ENCODE data around the gene RPL36AL.
"Not testable (repeated sequence)": the region's sequence is repeated elsewhere in the genome, so short reads cannot be mapped to it uniquely, and the experiment has no call there.

RPL36AL gene

DNA sequence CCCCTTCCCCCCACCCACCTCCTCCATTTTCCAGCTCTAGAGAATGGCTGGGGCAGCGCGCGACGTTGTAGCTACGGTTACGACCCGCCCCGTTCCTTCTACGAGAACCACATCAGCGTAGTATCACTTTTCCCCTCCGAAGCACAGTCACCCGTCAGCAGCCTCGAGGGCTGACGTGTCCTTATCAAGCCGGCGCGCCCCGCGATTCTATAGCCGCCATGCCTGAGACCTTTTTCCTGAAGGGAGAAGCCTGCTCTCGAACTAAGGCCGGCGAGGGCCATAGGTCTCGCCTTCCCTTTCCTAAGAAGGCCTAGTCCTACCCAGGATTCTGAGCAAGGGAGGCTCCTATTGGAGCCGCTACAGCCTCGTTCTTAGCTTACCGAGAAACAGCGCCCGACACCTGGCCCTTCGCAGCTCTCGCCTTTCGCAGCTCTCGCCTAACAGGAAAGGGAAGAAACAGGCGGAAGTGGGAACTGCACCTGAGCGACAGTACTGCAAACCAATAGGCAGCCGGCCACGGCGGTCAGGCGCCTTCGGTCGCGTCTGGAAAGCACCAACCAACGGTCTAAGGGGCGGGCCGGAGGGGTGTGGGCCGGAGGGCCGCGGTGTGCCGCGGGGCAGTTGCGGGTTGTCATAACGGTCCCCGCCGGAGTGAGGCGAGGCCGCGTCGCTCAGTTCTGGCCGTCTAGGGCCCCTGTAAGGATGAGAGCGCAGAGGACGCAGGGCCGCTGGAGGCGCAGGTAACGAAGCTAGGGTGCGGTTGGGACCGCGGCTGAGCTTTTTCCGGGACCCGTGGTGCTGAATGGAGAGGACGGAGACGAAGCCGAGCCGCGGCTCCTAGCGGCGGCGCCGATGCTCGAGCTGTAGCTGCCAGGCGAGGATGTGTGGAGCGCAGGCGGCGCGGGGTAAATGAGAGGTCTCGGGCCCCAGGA, at the start of gene RPL36AL, which contains the start of gene MGAT2:
Gene RPL36AL (minus strand): TSS at position 445 of the 932 bp plus-strand sequence. CDS start 1,522 bp downstream, outside the sequence.
Gene MGAT2 (plus strand): TSS at position 618 of the 932 bp plus-strand sequence. CDS start 470 bp downstream, outside the sequence.
- H3K4me3 Mint-ChIP-seq, result peak within 1 kb of the TSS; percentile 93 to 96
- no peaks in the 10 kb centered on the region for H3K27me3 Mint-ChIP-seq
- H3K27ac Mint-ChIP-seq, result peak within 1 kb of the TSS; percentile 99
- H3K4me1 Mint-ChIP-seq, result peaks cover 48% of the 10 kb centered on the region
- H3K9me3 Mint-ChIP-seq, result no peaks in the 10 kb centered on the region
- peak; percentile 95 to 97 for DNase-seq
- peak; percentile 91 for ATAC-seq

DNA sequence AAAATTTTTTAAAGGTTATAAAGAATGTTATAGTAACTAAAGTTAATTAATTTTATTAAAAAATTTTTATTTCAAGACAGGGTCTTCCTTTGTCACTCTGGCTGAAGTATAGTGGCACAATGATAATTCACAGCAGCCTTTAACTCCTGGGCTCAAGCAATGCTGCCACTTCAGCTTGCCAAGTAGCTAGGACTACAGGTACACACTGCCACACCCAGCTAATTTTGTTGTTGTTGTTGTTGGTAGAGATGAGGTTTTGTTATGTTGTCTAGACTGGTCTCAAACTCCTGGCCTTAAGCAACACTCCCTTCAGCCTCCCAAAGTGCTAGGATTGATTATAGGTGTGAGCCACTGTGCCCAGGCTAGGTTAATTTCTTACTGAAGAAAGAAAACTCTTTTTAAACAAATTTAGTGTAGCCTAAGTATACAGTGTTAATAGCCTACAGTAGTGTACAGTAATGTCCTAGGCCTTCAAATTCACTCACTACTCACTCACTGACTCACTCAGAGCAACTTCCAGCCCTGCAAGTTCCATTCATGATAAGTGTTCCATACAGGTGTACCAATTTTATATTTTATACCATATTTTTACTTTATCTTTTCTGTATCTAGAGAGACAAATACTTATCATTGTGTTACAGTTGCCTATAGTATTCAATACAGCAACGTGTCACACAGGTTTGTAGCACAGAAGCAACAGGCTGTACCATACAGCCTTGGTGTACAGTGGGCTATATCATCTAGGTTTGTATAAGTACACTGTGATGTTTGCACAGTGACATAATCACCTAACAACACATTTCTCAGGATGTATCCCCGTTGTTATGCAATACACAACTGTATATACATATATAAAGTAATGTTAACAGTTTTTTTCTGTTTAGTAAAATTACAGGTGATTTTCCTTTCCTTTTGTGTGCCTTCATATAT, 39.4 kb upstream of the RPL36AL start:
- no peak for ATAC-seq
- Mint-ChIP-seq H3K9me3 (no peaks in the 10 kb centered on the region), H3K27ac (no peak overlapping the region), H3K4me3 (no peak overlapping the region), H3K4me1 (no peaks in the 10 kb centered on the region), H3K27me3 (no peaks in the 10 kb centered on the region)
- no peak for DNase-seq

DNA sequence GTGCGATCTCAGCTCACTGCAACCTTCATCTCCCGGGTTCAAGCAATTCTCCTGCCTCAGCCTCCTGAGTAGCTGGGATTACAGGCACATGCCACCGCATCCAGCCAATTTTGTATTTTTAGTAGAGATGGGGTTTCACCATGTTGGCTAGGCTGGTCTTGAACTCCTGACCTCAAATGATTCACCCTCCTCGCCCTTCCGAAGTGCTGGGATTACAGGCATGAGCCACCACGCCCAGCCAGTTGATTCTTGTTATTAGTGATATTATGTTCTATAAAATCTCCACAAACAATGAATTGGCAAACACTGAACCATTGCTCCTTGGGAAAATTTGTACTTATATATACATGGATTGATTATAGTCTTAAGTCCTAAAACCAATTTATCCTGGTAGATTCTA, 37.1 kb upstream of the RPL36AL start:
- peak overlapping the region in 1 of 2 donors; percentile 54 for H3K27ac Mint-ChIP-seq
- not testable (repeated sequence) for DNase-seq, ATAC-seq, H3K4me3 Mint-ChIP-seq, H3K27me3 Mint-ChIP-seq, H3K9me3 Mint-ChIP-seq, H3K4me1 Mint-ChIP-seq

DNA sequence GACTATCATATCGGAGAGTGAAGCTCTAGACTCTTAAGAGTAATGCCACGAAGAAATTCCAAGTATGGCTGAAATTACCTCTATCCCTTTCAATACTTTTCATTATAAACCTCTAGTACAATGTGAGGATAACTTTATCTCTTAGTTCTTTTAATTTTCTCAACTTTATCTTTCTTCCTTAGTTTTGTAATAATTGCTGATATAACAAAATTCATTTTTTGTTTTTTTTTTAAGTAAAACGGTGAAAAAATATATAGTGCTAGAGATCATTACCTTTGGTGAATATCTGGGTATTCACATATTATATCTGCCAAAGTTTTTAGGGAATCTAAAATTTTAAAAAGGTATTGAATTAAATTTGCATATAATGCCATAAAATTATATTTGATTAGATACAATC, 34.1 kb upstream of the RPL36AL start:
- Mint-ChIP-seq H3K9me3 (no peaks in the 10 kb centered on the region), H3K27me3 (no peaks in the 10 kb centered on the region), H3K4me3 (no peak overlapping the region), H3K4me1 (no peaks in the 10 kb centered on the region), H3K27ac (no peak overlapping the region)
- no peak for ATAC-seq
- no peak for DNase-seq

- Mint-ChIP-seq H3K9me3 (no peaks in the 10 kb centered on the region), H3K27ac (no peak overlapping the region), H3K27me3 (no peaks in the 10 kb centered on the region), H3K4me3 (no peak overlapping the region), H3K4me1 (no peaks in the 10 kb centered on the region)
- ATAC-seq, result no peak
- no peak for DNase-seq
Observed at GRCh38 chr14:49653508-49653907, 33.1 kb upstream of the RPL36AL start.

DNA sequence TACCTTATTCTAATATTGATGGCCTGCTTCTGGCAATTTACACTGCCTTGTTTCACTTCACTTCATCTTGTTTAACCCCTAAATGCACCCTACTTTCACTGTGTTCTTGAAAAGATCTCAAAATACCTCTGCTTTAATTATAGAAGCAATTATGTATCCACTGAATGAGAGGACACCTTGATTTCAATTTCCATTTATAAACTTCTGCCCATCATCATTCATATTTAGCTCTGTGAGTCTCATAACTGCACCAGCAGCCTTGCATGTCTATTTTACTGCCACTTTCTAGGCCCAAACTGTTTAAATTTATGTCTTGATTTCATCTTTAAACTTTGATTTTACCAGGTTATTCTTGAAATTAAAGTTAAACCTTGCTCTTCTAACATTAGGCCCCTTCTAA, 21.7 kb upstream of the RPL36AL start:
- peaks cover 38% of the 10 kb centered on the region for H3K4me1 Mint-ChIP-seq
- DNase-seq (no peak), ATAC-seq (no peak)
- no peak overlapping the region for H3K4me3 Mint-ChIP-seq
- H3K27me3 Mint-ChIP-seq, result no peaks in the 10 kb centered on the region
- no peaks in the 10 kb centered on the region for H3K9me3 Mint-ChIP-seq
- no peak overlapping the region for H3K27ac Mint-ChIP-seq

DNA sequence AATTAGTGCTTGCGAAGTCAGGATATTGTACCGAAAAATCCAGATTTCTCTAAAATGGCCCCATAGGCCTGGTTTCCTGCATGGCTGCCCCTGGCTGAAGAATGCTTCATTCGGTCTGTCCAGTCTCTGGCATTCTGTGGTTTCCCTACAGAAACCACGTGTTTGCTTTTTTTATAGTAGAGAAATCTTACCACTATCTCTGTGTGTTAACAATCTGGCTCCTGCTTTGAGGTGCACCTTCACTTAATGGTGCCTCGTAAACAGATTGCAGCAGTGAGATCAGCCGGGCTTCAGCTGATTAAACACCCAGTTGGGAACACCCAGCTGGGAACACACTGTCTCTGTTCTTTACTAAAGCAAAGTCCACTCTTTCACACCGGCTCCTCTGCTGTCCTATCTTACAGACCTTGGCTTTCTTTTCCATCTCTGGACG, 21.3 kb upstream of the RPL36AL start:
- Mint-ChIP-seq H3K4me1 (peaks cover 43% of the 10 kb centered on the region), H3K4me3 (no peak overlapping the region), H3K27me3 (no peaks in the 10 kb centered on the region), H3K9me3 (no peaks in the 10 kb centered on the region), H3K27ac (no peak overlapping the region)
- ATAC-seq (no peak), DNase-seq (no peak)

DNA sequence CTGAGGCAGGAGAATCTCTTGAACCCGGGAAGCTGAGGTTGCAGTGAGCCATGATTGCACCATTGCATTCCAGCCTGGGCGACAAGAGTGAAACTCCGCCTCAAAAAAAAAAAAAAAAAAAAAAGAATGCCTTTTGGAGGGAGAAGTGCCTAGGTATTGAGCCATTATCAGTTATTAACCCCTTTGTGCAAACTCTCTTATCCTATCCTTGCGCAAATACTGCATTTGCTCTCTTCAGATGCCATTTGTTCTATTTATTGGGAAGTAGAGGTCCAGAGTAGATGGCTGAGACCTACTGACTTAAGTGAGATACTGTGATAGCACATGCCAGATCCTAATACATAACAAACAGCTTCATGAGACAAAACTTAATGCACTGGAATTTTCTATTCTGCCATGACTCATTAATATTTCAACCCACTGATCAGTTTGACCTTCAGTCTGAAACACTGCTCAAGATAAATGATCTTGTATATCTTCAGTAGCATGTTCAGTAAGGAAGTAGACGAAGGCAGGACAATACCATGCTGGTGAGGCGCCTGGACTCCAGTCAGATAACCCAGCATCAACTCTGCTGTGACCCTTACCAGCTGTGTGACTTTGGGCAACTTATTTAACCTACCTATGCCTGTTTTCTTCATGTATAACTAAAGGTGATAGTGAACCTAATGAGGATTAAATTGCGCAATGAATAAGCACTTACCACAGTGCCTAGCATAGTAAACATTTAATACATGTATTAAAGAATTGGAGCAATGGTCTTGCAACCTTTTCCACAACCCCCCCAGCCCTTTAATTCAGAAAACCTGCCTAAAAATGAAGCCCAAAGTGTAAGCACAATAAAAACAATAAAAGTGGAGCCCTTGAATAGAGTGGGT, 20.4 kb upstream of the RPL36AL start:
- Mint-ChIP-seq H3K4me1 (peaks cover 52% of the 10 kb centered on the region), H3K4me3 (no peak overlapping the region), H3K27ac (no peak overlapping the region), H3K27me3 (no peaks in the 10 kb centered on the region), H3K9me3 (no peaks in the 10 kb centered on the region)
- no peak for DNase-seq
- no peak for ATAC-seq

DNA sequence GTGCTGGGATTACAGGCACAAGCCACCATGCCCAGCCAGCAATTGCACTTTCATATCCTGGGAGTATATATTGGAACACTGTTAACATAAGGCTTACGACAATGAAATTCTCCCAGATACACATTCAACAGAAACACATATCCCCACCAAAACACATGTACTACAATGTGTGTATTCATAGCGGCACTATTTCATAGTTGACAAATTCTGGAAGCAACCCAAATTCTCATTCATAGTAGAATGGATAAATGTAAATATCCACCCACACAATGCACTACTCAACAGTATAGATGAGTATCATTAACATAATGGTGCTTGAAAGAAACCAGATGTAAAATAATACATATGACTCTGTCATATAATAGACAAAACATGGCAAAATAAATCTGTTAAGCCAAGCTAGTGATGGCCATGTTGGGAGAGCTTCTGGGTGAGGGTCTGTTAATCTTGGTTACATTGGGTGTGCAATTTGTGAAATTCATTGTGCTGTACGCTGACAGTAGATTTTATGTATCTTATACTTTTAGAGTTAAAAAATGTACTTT, 17.2 kb upstream of the RPL36AL start:
- Mint-ChIP-seq H3K27ac (no peak overlapping the region), H3K9me3 (no peaks in the 10 kb centered on the region), H3K4me3 (no peak overlapping the region), H3K27me3 (no peaks in the 10 kb centered on the region), H3K4me1 (peaks cover 61% of the 10 kb centered on the region)
- DNase-seq (no peak), ATAC-seq (no peak)

DNA sequence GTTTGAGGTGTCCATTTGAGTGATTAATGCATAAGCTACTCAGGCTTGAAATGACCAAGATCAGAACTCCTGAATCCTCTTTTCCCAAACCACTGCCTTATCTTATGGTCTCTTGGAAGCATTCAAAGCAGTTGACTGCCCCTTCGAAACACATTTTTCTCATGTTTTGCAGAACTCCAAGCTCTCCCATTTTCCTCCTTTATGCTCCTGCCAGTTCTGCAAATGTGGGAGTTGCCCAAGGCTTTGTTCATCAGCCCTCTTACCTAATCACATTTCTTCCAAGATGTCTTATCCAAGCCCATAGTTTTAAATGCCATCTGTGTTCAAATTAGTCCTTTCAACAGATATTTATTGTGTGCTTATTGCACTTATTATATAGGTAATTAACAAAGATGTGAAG, 16.4 kb upstream of the RPL36AL start:
- H3K4me3 Mint-ChIP-seq, result peak overlapping the region; percentile 64 to 95
- no peaks in the 10 kb centered on the region for H3K9me3 Mint-ChIP-seq
- ATAC-seq (no peak), DNase-seq (no peak)
- H3K27ac Mint-ChIP-seq, result no peak overlapping the region
- H3K4me1 Mint-ChIP-seq, result peaks cover 59% of the 10 kb centered on the region
- H3K27me3 Mint-ChIP-seq, result no peaks in the 10 kb centered on the region

DNA sequence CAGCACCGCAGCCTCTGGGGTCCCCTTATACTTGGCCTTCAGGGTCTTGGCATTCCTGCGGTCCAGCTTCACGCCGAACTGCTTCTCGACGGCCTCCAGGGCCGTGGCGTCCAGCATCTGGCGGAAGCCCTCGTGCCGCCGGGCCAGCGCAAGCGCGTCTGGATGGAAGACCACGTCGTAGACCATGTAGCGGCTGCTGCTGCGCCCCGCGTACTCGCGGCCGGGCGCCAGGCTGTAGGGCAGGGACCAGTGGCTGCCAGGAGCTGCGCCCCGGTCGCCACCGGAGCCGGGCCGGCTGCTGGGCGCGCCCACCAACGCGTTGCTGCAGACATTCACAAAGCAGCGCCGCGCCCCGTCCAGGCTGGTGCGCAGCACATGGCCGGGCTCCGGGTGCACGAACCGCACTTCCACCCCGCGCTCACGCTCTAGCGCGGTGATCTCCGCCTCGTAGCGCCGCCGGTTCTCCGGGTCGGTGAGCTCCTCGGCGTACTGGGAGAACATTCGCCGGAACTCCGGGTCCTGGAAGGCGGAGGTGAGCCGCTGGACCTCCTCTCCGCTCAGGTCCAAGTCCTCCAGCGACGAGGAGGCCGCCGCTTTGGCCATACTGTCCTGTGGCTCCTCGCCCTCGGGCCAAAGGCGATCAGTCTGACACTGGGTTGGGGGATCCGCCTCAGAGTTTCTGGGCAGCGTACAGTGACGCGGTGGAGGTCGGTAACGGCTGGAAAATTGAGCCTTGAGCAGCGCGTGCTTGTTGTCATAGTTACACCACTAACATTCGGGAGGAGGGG, 14.3 kb upstream of the RPL36AL start, which contains the start of gene DNAAF2:
Gene DNAAF2 (minus strand): TSS at position 698 of the 788 bp plus-strand sequence. CDS start 95 bp downstream, at position 603.
- peak within 1 kb of the TSS; percentile 98 to 99 for H3K27ac Mint-ChIP-seq
- no peaks in the 10 kb centered on the region for H3K27me3 Mint-ChIP-seq
- DNase-seq (peak; percentile 46 to 70), ATAC-seq (peak; percentile 69)
- H3K4me3 Mint-ChIP-seq, result peak within 1 kb of the TSS; percentile 95 to 100
- H3K4me1 Mint-ChIP-seq, result peaks cover 59% of the 10 kb centered on the region
- H3K9me3 Mint-ChIP-seq, result no peaks in the 10 kb centered on the region

DNA sequence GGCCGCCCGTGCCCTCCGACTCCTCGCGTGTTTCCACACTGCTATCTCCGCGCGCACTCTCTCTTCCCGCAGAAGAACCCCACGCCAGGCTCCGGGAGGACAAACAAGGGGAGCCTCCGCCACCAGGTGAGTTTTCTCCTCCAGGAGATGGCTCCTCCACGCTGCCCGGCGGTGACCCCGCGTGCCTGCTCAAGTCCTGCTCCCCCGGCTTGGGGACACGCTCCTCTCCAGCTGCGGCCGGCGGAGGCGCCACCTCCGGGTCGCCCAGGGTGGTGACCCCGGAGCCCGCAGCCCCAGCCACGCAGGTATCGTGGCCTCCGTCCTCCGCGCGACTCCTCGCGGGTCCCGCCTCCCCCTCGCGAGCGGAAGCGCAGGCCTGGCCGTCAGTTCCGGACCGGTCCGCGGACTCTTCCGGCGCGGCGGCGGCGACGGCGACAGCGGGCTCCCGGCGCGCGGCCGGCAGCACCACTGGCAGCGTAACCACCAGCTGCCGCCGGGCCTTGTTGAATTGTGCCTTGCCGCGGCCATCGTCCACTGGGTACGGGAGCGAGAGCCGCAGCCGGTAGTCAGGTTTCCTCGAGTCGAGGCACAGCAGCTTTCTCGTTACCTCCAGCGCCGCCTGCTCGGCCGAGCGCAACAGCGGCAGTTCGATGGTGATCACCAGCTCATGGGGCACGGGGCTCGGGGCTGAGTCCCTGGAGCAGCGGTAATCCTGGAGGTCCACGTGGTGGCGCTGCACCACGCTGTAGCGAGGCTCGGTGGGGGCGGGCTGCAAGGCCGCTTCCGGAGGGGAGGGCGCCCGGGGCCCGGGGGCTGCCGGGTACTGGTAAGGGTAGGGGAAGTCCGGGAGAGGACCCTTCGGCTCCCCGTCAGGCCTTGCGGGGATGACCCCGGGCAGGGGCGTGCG, 13.5 kb upstream of the RPL36AL start:
- no peaks in the 10 kb centered on the region for H3K9me3 Mint-ChIP-seq

More for the DNA sequence above, 13.5 kb upstream of the RPL36AL start:
- Mint-ChIP-seq H3K27ac (peak overlapping the region; percentile 95 to 99), H3K4me3 (peak overlapping the region; percentile 92 to 95), H3K27me3 (no peaks in the 10 kb centered on the region), H3K4me1 (peaks cover 65% of the 10 kb centered on the region)
- DNase-seq, result peak; percentile 96 to 97
- peak; percentile 90 for ATAC-seq

Data from stimulated activated naive CD8-positive, alpha-beta T cell treated with anti-CD3 and anti-CD28 coated beads, Interleukin-15, amount 100 ng/mL, for 72 hours (primary cell).